Neutrophil (primary cell): ENCODE results near the gene MID1.

ENCODE experiments used
- H3K27ac ChIP-seq: fragments of 200-600 bp; sonication (generic); 2 replicates; pipeline ENCODE4 v1.5.1; 2016; ENCODE audit warnings: mild to moderate bottlenecking, moderate library complexity
- H3K27me3 ChIP-seq: fragments of 200-600 bp; sonication (generic); 2 replicates; pipeline ENCODE4 v1.6.0; 2016; ENCODE audit warnings: mild to moderate bottlenecking
- H3K36me3 ChIP-seq: fragments of 200-600 bp; sonication (generic); 2 replicates; pipeline ENCODE4 v1.5.1; 2017
- H3K4me1 ChIP-seq, 2 experiments: fragments of 200-600 bp in 1 of 2; sonication (generic) in 1 of 2; 1 replicate in 1 of 2; 2 replicates in 1 of 2; pipeline versions ENCODE4 v1.5.1 to v1.6.1; 2013 to 2016; ENCODE audit warnings: low read depth in 1 of 2, low read length in 1 of 2, mild to moderate bottlenecking in 1 of 2, moderate library complexity in 1 of 2; ENCODE audit not compliant: control insufficient read depth in 1 of 2, insufficient read depth in 1 of 2
- H3K4me3 ChIP-seq, 2 experiments: fragments of 200-600 bp in 1 of 2; sonication (generic) in 1 of 2; 1 replicate in 1 of 2; 2 replicates in 1 of 2; pipeline ENCODE4 v1.5.1; 2013 to 2016; ENCODE audit warnings: low read depth in 1 of 2, low read length in 1 of 2, mild to moderate bottlenecking in 1 of 2, moderate library complexity in 1 of 2
- H3K9me3 ChIP-seq: fragments of 200-600 bp; sonication (generic); 2 replicates; pipeline ENCODE4 v1.5.1; 2016
- TF ChIP-seq, protein P1 (sequence below): fragments of 200-600 bp; sonication (generic); IDR thresholded peaks from 2 replicates; pipeline ENCODE4 v1.5.1; 2016; ENCODE audit warnings: antibody characterized with exemption

MID1 gene

DNA sequence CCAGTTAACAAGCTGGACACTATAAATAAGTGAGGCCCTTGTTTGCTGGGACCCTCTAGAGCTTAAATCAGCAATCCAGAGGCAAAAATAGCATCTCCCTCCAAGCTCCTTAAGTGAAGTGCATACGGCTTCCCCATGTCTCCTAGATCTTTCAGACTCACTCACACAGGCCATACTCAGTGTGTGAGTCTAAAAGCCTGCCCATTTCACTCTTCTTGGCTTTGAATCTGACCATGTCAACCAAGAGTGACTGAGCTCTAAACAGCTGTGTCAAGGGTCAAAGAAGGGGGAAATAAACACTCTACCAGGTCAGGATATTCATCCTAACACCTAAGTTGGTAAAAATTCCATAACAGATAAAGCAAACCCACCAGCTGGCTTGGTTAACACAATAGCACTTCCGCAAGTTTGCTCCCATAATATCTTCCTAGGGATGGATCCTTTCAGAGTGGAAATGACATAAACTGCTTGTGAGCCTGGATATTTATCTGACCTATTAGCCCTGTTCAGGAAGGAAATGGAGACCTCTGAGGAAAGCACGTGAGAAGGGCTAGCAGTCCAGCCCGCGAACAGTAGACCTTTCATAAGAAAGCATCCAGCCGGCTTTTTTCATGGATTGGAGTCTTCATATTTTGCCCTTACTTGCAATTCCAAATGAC, 65.6 kb downstream of the MID1 start:
- Histone ChIP-seq H3K27me3 (no peaks in the 10 kb centered on the region), H3K4me1 (no peaks in the 10 kb centered on the region), H3K4me3 (no peak overlapping the region), H3K36me3 (no peaks in the 10 kb centered on the region), H3K27ac (no peak overlapping the region), H3K9me3 (no peaks in the 10 kb centered on the region)
- TF ChIP-seq, protein P1, sequence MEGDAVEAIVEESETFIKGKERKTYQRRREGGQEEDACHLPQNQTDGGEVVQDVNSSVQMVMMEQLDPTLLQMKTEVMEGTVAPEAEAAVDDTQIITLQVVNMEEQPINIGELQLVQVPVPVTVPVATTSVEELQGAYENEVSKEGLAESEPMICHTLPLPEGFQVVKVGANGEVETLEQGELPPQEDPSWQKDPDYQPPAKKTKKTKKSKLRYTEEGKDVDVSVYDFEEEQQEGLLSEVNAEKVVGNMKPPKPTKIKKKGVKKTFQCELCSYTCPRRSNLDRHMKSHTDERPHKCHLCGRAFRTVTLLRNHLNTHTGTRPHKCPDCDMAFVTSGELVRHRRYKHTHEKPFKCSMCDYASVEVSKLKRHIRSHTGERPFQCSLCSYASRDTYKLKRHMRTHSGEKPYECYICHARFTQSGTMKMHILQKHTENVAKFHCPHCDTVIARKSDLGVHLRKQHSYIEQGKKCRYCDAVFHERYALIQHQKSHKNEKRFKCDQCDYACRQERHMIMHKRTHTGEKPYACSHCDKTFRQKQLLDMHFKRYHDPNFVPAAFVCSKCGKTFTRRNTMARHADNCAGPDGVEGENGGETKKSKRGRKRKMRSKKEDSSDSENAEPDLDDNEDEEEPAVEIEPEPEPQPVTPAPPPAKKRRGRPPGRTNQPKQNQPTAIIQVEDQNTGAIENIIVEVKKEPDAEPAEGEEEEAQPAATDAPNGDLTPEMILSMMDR = no peak

DNA sequence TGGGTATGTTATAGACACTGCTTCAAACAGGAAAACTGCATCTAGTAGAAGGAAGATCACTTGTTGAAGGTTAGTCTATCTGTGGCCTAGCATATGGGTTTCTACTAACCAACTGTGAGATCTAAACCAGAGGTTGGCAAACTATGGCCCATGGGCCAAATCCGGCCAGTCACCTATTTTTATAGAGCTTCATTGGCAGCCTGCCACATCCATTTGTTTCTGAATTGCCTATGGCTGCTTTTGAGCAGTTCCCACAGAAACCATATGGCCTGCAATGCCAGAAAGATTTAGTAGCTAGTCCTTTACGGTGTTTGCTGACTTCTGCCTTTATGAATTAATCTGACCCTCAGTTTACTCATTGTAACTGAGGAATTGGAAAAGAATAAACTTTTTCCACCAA, 71.1 kb downstream of the MID1 start:
- Histone ChIP-seq H3K27ac (no peak overlapping the region), H3K9me3 (no peaks in the 10 kb centered on the region), H3K27me3 (no peaks in the 10 kb centered on the region), H3K4me3 (no peak overlapping the region), H3K4me1 (no peaks in the 10 kb centered on the region), H3K36me3 (no peaks in the 10 kb centered on the region)
- TF ChIP-seq, protein P1 = no peak

DNA sequence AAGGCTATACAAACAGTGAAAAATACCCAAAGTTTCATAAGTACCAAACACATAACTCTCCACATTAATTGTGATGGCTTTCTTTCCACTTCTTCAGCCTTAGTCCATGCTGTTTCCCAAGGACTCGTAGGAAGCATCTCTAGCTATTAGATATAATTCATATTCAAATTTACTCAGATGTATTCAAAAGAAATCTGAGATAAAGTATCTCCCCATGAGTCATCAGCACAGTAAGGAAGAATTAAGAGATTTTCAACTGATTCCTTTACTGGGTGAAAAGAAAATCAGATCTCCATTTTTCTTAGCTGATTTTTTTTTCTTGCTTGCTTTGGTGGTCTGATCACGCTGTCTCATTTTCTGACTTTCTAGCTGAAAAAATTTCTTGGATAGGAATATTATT, 71.7 kb downstream of the MID1 start:
- H3K27ac ChIP-seq = no peak overlapping the region
- no peaks in the 10 kb centered on the region for H3K27me3 ChIP-seq
- no peaks in the 10 kb centered on the region for H3K4me1 ChIP-seq
- TF ChIP-seq, protein P1 = no peak
- no peak overlapping the region for H3K4me3 ChIP-seq
- H3K9me3 ChIP-seq = no peaks in the 10 kb centered on the region
- H3K36me3 ChIP-seq = no peaks in the 10 kb centered on the region

GRCh38 chrX:10545882-10546281, 74.5 kb downstream of the MID1 start:
- TF ChIP-seq, protein P1 = no peak
- Histone ChIP-seq H3K27ac (no peak overlapping the region), H3K27me3 (no peaks in the 10 kb centered on the region), H3K4me1 (no peaks in the 10 kb centered on the region), H3K9me3 (no peaks in the 10 kb centered on the region), H3K4me3 (no peak overlapping the region), H3K36me3 (no peaks in the 10 kb centered on the region)

- TF ChIP-seq, protein P1 = no peak
- H3K36me3 ChIP-seq = no peaks in the 10 kb centered on the region
- H3K27ac ChIP-seq = no peak overlapping the region
- no peak overlapping the region for H3K4me3 ChIP-seq
- H3K9me3 ChIP-seq = no peaks in the 10 kb centered on the region
- no peaks in the 10 kb centered on the region for H3K4me1 ChIP-seq
- no peaks in the 10 kb centered on the region for H3K27me3 ChIP-seq
Observed at GRCh38 chrX:10542586-10542985, 77.8 kb downstream of the MID1 start.
